Left ventricle myocardium superior (tissue), 1 donor: ENCODE results near the gene RPL15. TPM values are rescaled to one million over a fixed set of nuclear protein-coding genes. Genes with fewer than 3 reads are reported as not detected.
A peak's percentile ranks its signal among the peaks of the same experiment; 100 is the strongest.
"Not testable (repeated sequence)": the region's sequence is repeated elsewhere in the genome, so short reads cannot be mapped to it uniquely, and the experiment has no call there.

ENCODE experiments used
- ATAC-seq: fragments of 200-7000 bp; cut with Tn5 transposase; one replicate; pipeline ENCODE4 v1.9.1; 2020; ENCODE audit warnings: mild to moderate bottlenecking, moderate library complexity
- DNase-seq: peaks from one replicate; pipeline ENCODE4 v3.0.0-alpha.2; 2020
- intact Hi-C: fragments of 100-400 bp; cut with micrococcal nuclease; formaldehyde crosslinking; loops from one replicate; pipeline ENCODE4 v1.11.0; 2022
- long read RNA-seq: library from polyadenylated mRNA; unstranded; transcript quantifications from one replicate; pipeline ENCODE4 v2.0.0, GENCODE V29; 2021
- total RNA-seq: library from RNA; stranded (reverse); fragmentation: NEBNext Ultra II Directional; extraction: Animal tissue kit (Norgen Biotek cat#: 25700); gene quantifications from one replicate; pipeline ENCODE4 v1.2.1, GENCODE V29; 2021
- donor health status: DM: no; HTN: yes; CAD: no; lungs with severe emphysema.

Gene RPL15
- 910 TPM for total RNA-seq
- long read RNA-seq, transcript RPL15-201 (4 exons, 2,730 nt) = major isoform, 714 of 820 reads
- long read RNA-seq, transcript RPL15-208 (4 exons, 1,063 nt) = minor isoform, 26 of 820 reads
- long read RNA-seq, transcript RPL15-202 (3 exons, 820 nt) = minor isoform, 26 of 820 reads
- long read RNA-seq, partial matches to known transcripts = 0 of 820 reads
- long read RNA-seq, other reads (novel, unspliced or antisense) = 47 of 820 reads

DNA sequence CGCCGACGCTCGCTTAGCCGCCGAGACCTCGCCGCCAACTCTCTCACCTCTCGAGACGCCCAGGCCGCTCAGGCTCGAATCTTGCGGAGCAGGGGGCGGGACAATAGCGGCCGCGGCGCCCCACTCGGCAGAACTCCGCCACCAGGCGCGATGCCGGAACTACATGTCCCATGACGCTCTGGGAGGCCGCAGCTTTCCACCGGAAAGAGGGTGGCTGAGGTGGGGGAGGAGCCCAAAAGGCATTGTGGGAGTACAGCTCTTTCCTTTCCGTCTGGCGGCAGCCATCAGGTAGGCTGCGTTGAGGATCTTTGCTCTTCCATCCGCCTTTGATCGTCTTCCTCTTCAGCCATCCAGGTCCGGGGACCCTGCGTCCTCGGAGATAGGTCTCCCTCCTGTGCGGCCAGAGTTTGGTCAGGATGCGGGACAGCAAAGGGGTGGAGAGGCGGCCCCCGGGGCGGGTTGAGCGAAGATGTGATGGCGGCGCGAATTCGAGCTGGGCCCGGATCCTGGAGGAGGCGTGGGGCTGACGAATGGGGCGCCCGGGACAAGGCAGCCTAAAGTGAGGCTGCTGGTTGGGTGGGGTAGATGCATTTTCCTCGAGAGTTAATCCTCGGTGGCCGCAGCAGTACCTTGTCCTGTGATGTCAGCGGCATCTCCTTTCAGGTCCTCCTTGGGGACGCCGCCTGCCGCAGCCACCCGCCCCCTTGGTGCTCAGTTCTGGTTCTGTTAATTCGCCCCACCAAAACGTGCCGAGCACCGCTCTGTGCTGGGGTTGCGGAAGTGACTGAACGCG is at the start of gene RPL15, which contains the start of gene NKIRAS1:
Gene RPL15 (plus strand): TSS at position 247 of the 793 bp plus-strand sequence. CDS start 728 bp downstream, outside the sequence.
Gene NKIRAS1 (minus strand): TSS at position 105 of the 793 bp plus-strand sequence. CDS start 6,086 bp downstream, outside the sequence.
- intact Hi-C loops = no loop called here
- peak; percentile 99 for ATAC-seq
- peak; percentile 98 for DNase-seq

- intact Hi-C loops = no loop called here
- ATAC-seq = no peak
- DNase-seq = no peak
Measured at GRCh38 chr3:23867400-23867799, 49.5 kb upstream of the RPL15 start.

- intact Hi-C loops = no loop called here
- DNase-seq (no peak), ATAC-seq (no peak)
Measured at GRCh38 chr3:23867838-23868237, 49.1 kb upstream of the RPL15 start.

GRCh38 chr3:23869977-23870662 is 46.8 kb upstream of the RPL15 start:
- ATAC-seq (peak; percentile 95), DNase-seq (no peak)
- intact Hi-C loops = no loop called here

- intact Hi-C loops, DNase-seq: not testable (repeated sequence)
- ATAC-seq = peak; percentile 62
Measured at GRCh38 chr3:23870663-23871043, 46.3 kb upstream of the RPL15 start.

DNA sequence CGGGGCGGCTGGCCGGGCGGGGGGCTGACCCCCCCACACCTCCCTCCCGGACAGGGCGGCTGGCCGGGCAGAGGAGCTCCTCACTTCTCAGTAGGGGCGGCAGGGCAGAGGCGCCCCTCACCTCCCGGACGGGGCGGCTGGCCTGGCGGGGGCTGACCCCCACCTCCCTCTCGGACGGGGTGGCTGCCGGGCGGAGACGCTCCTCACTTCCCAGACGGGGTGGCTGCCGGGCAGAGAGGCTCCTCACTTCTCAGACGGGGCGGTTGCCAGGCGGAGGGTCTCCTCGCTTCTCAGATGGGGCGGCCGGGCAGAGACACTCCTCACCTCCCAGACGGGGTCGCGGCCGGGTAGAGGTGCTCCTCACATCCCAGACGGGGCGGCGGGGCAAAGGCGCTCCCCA is 45.6 kb upstream of the RPL15 start:
- ATAC-seq, intact Hi-C loops, DNase-seq: not testable (repeated sequence)

- ATAC-seq = no peak
- DNase-seq = no peak
- intact Hi-C loops = no loop called here
Measured at GRCh38 chr3:23872330-23872729, 44.6 kb upstream of the RPL15 start.

- ATAC-seq (peak; percentile 28), DNase-seq (no peak)
- intact Hi-C loops = no loop called here
Measured at GRCh38 chr3:23873941-23874340, 43.0 kb upstream of the RPL15 start.

GRCh38 chr3:23874359-23875112 is 42.4 kb upstream of the RPL15 start:
- intact Hi-C loops = no loop called here
- ATAC-seq = no peak

GRCh38 chr3:23875113-23875725 is 41.7 kb upstream of the RPL15 start:
- intact Hi-C loops = no loop called here
- ATAC-seq (no peak), DNase-seq (no peak)

More at GRCh38 chr3:23874359-23875112, 42.4 kb upstream of the RPL15 start:
- DNase-seq = no peak

GRCh38 chr3:23876923-23877322 is 40.0 kb upstream of the RPL15 start:
- intact Hi-C loops = no loop called here
- ATAC-seq (no peak), DNase-seq (no peak)

- intact Hi-C loops = no loop called here
Measured at GRCh38 chr3:23877329-23877980, 39.5 kb upstream of the RPL15 start.

GRCh38 chr3:23879485-23879884 is 37.4 kb upstream of the RPL15 start:
- intact Hi-C loops = no loop called here
- DNase-seq = no peak
- no peak for ATAC-seq

More at GRCh38 chr3:23877329-23877980, 39.5 kb upstream of the RPL15 start:
- DNase-seq (peak; percentile 40), ATAC-seq (peak; percentile 69)

- ATAC-seq (no peak), DNase-seq (no peak)
- intact Hi-C loops = no loop called here
Measured at GRCh38 chr3:23880703-23881339, 36.1 kb upstream of the RPL15 start.

GRCh38 chr3:23881993-23882392 is 34.9 kb upstream of the RPL15 start:
- DNase-seq, ATAC-seq, intact Hi-C loops: not testable (repeated sequence)

GRCh38 chr3:23882487-23882918 is 34.4 kb upstream of the RPL15 start:
- ATAC-seq (peak; percentile 18), DNase-seq (no peak)
- intact Hi-C loops = no loop called here

DNA sequence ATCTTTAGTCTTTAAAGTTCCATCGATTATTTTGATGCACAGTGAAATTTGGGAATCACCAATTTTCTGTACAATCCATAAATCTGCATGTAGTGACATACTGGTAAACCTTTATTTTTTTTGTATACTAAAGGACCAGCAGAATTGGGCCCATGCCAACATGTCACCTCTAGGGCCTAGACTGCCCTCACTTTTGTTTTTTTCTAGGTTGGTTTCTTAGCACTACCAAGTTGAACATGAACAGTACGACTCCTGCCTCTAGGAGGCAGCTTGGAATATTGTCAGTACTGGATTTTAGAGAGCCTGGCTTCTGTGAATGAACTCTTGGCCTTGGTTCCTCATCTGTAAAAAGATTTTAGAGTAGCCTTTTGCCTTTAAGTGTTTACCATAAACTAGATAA is 32.5 kb upstream of the RPL15 start:
- ATAC-seq = no peak
- intact Hi-C loops = no loop called here
- no peak for DNase-seq

DNA sequence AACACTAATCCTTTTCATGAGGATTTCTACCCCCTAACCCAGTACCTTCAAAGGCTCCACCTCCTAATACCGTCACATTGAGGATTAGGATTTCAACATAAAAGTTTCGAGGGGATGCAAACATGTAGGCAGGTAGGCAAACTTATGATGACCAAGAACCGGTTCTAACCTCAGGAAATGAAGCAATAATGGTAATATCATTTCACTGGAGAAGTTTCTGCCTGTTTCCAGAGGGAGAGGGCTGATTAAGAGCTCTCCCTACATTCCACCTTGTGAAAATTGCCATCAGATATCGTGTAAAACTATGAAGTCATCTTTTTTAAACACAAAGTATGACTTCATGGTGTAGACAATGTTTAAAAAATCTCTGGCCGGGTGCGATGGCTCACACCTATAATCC is 31.7 kb upstream of the RPL15 start:
- ATAC-seq = no peak
- no peak for DNase-seq
- intact Hi-C loops = no loop called here
